Keratinocyte (primary cell): ENCODE data around the gene CDK14. TPM values are rescaled to one million over a fixed set of nuclear protein-coding genes. Genes with fewer than 3 reads are reported as not detected.

Experiments
- DNase-seq: peaks from one replicate; pipeline ENCODE4 v3.0.0-alpha.2; 2011; ENCODE audit warnings: low read depth, missing footprints, low spot score
- FAIRE-seq: peaks from 2 replicates; lab custom pipeline; 2011; peaks lifted over from hg19 to GRCh38; lab: Jason Lieb, UNC
- H2AFZ ChIP-seq: 2 replicates; pipeline ENCODE4 v1.6.0; 2012; ENCODE audit warnings: low read length, control low read depth, inconsistent platforms; ENCODE audit not compliant: control insufficient read depth
- H3K27ac ChIP-seq: 2 replicates; pipeline ENCODE4 v1.5.1; 2011; ENCODE audit warnings: low read length; ENCODE audit not compliant: control insufficient read depth, insufficient read depth
- H3K27me3 ChIP-seq: 3 replicates; pipeline ENCODE4 v1.6.0; 2011; ENCODE audit warnings: low read length; ENCODE audit not compliant: control insufficient read depth, insufficient read depth; ENCODE audit errors: extremely low read depth
- H3K36me3 ChIP-seq, 2 experiments: 2 replicates in 1 of 2; 3 replicates in 1 of 2; pipeline ENCODE4 v1.5.1; 2011; ENCODE audit warnings: low read length in 2 of 2, mild to moderate bottlenecking in 1 of 2; ENCODE audit not compliant: control insufficient read depth in 2 of 2, insufficient read depth in 2 of 2; ENCODE audit errors: extremely low read depth in 1 of 2
- H3K4me1 ChIP-seq: 3 replicates; pipeline ENCODE4 v1.5.1; 2011; ENCODE audit warnings: low read length; ENCODE audit not compliant: control insufficient read depth, insufficient read depth; ENCODE audit errors: extremely low read depth
- H3K4me2 ChIP-seq: 3 replicates; pipeline ENCODE4 v1.6.0; 2011; ENCODE audit warnings: low read depth, low read length; ENCODE audit not compliant: control insufficient read depth, insufficient read depth; ENCODE audit errors: extremely low read depth
- H3K4me3 ChIP-seq, 3 experiments: fragments of 200-600 bp in 1 of 3; sonication (generic) in 1 of 3; 2 replicates in 2 of 3; 3 replicates in 1 of 3; pipeline ENCODE4 v1.5.1; 2011 to 2016; ENCODE audit warnings: low read length in 3 of 3, mild to moderate bottlenecking in 3 of 3, control low read depth in 2 of 3, inconsistent platforms in 1 of 3, low read depth in 1 of 3, mixed read lengths in 1 of 3, mixed run types in 1 of 3, moderate library complexity in 1 of 3; ENCODE audit not compliant: control insufficient read depth in 2 of 3, insufficient read depth in 2 of 3; ENCODE audit errors: extremely low read depth in 1 of 3
- H3K79me2 ChIP-seq: 2 replicates; pipeline ENCODE4 v1.6.0; 2012; ENCODE audit warnings: low read length; ENCODE audit not compliant: control insufficient read depth, insufficient read depth
- H3K9ac ChIP-seq: 3 replicates; pipeline ENCODE4 v1.6.0; 2011; ENCODE audit warnings: low read length; ENCODE audit not compliant: control insufficient read depth, insufficient read depth; ENCODE audit errors: extremely low read depth
- H3K9me1 ChIP-seq: 3 replicates; pipeline ENCODE4 v1.6.0; 2011; ENCODE audit warnings: low read length; ENCODE audit not compliant: control insufficient read depth, insufficient read depth; ENCODE audit errors: extremely low read depth
- H3K9me3 ChIP-seq: 2 replicates; pipeline ENCODE4 v1.5.1; 2012; ENCODE audit warnings: low read depth, low read length; ENCODE audit not compliant: control insufficient read depth
- H4K20me1 ChIP-seq: 3 replicates; pipeline ENCODE4 v1.6.0; 2011; ENCODE audit warnings: low read length; ENCODE audit not compliant: control insufficient read depth, insufficient read depth; ENCODE audit errors: extremely low read depth
- EZH2 ChIP-seq: IDR thresholded peaks from one replicate; pipeline ENCODE4 v1.6.1; 2012; ENCODE audit warnings: inconsistent platforms, mild to moderate bottlenecking, low read length, moderate library complexity
- dilution Hi-C: fragments of 300-500 bp; cut with MboI; formaldehyde crosslinking; loops from one replicate; pipeline ENCODE4 v1.7.0; 2020; ENCODE audit warnings: low sequenced_read_pairs; ENCODE audit not compliant: extremely low pct_ligation_motif_present
- polyA plus RNA-seq, 5 experiments: library from polyadenylated mRNA; depleted of rRNA in 3 of 5; stranded (reverse) in 3 of 5; stranded (forward) in 1 of 5; unstranded in 1 of 5; fragments of >200 nt; gene quantifications; 1 replicate in 1 of 5; 2 replicates in 3 of 5; 3 replicates in 1 of 5; pipeline versions ENCODE4 v1.2.1 to v1.2.3, GENCODE V29; 2011 to 2012; ENCODE audit warnings: missing spikeins in 2 of 5, low read depth in 1 of 5, low replicate concordance in 1 of 5
- TF ChIP-seq, protein P1 (sequence below), 3 experiments: IDR thresholded peaks in 1 of 3; conservative IDR thresholded peaks in 1 of 3; optimal IDR thresholded peaks in 1 of 3; 2 replicates in 2 of 3; 3 replicates in 1 of 3; pipeline versions ENCODE3 to v1.5.1; 2011; ENCODE audit warnings: low read length in 3 of 3, mild to moderate bottlenecking in 3 of 3, moderate library complexity in 2 of 3, control low read depth in 1 of 3, inconsistent platforms in 1 of 3; ENCODE audit not compliant: insufficient read depth in 2 of 3; ENCODE audit errors: extremely low read depth in 1 of 3

The CDK14 gene
- polyA plus RNA-seq, 1 donor (not counting 4 experiments of a cell fraction or from before 2014, with no cell fraction given): 4.0 TPM

DNA sequence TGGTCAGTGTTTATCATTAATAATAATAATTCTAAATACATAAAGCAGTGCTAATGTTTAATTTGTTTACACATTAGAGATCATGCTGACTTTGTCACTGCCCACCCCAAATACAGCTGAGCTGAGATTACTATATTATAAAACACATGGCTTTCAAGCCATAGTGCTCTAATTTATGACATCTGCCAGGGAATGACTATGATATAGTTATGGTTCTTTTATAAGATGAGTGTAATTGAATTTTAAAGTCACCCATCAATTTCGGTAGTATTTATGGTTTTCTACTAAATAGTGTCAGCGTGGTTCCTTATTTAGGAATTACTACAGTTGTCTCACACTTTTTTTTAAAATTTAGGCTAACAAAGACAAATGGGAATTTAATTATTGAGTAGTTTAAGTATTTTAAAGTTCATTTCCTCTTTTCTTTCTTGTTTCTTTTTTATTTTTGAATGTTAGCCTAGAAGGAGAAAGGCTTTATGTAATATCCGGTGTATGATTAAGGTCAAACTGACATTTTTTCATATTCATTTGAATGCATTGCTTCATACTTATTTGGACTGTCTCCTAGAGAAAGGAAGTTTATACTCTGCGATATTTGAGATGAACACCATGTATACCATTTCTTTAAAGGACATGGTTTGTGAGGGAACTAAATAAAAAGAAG is 3.9 kb downstream of the CDK14 start:
- DNase-seq (no peak), FAIRE-seq (no peak)
- Histone ChIP-seq H3K9me1 (no peaks in the 10 kb centered on the region), H3K4me1 (peaks cover 14% of the 10 kb centered on the region), H2AFZ (no peak overlapping the region), H3K79me2 (peaks cover 2% of the 10 kb centered on the region), H3K36me3 (no peaks in the 10 kb centered on the region), H3K4me3 (no peak overlapping the region), H4K20me1 (no peaks in the 10 kb centered on the region), H3K27me3 (peaks cover 7% of the 10 kb centered on the region), H3K4me2 (no peak overlapping the region), H3K9ac (no peak overlapping the region), H3K9me3 (no peaks in the 10 kb centered on the region), H3K27ac (no peak overlapping the region)
- dilution Hi-C loops: no loop called here
- TF ChIP-seq, protein P1, sequence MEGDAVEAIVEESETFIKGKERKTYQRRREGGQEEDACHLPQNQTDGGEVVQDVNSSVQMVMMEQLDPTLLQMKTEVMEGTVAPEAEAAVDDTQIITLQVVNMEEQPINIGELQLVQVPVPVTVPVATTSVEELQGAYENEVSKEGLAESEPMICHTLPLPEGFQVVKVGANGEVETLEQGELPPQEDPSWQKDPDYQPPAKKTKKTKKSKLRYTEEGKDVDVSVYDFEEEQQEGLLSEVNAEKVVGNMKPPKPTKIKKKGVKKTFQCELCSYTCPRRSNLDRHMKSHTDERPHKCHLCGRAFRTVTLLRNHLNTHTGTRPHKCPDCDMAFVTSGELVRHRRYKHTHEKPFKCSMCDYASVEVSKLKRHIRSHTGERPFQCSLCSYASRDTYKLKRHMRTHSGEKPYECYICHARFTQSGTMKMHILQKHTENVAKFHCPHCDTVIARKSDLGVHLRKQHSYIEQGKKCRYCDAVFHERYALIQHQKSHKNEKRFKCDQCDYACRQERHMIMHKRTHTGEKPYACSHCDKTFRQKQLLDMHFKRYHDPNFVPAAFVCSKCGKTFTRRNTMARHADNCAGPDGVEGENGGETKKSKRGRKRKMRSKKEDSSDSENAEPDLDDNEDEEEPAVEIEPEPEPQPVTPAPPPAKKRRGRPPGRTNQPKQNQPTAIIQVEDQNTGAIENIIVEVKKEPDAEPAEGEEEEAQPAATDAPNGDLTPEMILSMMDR (optimal IDR thresholded peaks at IDR 0.05 in 1 of 3, IDR thresholded peaks at IDR 0.05 in 1 of 3, conservative IDR thresholded peaks at IDR 0.05 in 1 of 3; ENCODE audit: extremely low read depth in 1 of 3, insufficient read depth in 2 of 3, low read length in 3 of 3): no peak
- no peak for TF ChIP-seq EZH2

GRCh38 chr7:90602303-90602702 is 6.2 kb downstream of the CDK14 start:
- H3K4me1 ChIP-seq: peaks cover 4% of the 10 kb centered on the region
- dilution Hi-C loops: no loop called here
- H3K27ac ChIP-seq: no peak overlapping the region
- FAIRE-seq: no peak
- H4K20me1 ChIP-seq: no peaks in the 10 kb centered on the region
- H3K27me3 ChIP-seq: peaks cover under 1% of the 10 kb centered on the region
- no peak for TF ChIP-seq EZH2
- H2AFZ ChIP-seq: no peak overlapping the region
- H3K9me1 ChIP-seq: no peaks in the 10 kb centered on the region
- no peak overlapping the region for H3K4me2 ChIP-seq
- H3K9ac ChIP-seq: no peak overlapping the region
- no peaks in the 10 kb centered on the region for H3K36me3 ChIP-seq
- DNase-seq: no peak
- H3K9me3 ChIP-seq: no peaks in the 10 kb centered on the region
- no peak overlapping the region for H3K4me3 ChIP-seq
- peaks cover 2% of the 10 kb centered on the region for H3K79me2 ChIP-seq

GRCh38 chr7:90603346-90603745 is 7.2 kb downstream of the CDK14 start:
- DNase-seq (no peak), FAIRE-seq (no peak)
- Histone ChIP-seq H3K79me2 (peaks cover 2% of the 10 kb centered on the region), H3K27me3 (no peaks in the 10 kb centered on the region), H3K4me2 (no peak overlapping the region), H4K20me1 (no peaks in the 10 kb centered on the region), H3K36me3 (no peaks in the 10 kb centered on the region), H3K9me1 (no peaks in the 10 kb centered on the region), H3K9me3 (no peaks in the 10 kb centered on the region), H3K4me3 (no peak overlapping the region), H2AFZ (no peak overlapping the region), H3K4me1 (peaks cover 4% of the 10 kb centered on the region), H3K27ac (no peak overlapping the region), H3K9ac (no peak overlapping the region)
- dilution Hi-C loops: no loop called here
- TF ChIP-seq, protein P1 (optimal IDR thresholded peaks at IDR 0.05 in 1 of 3, IDR thresholded peaks at IDR 0.05 in 1 of 3, conservative IDR thresholded peaks at IDR 0.05 in 1 of 3; ENCODE audit: extremely low read depth in 1 of 3, insufficient read depth in 2 of 3, low read length in 3 of 3): no peak
- no peak for TF ChIP-seq EZH2
